ENCODE data around the gene PHKG1.
"Not testable (repeated sequence)": the region's sequence is repeated elsewhere in the genome, so short reads cannot be mapped to it uniquely, and the experiment has no call there.

The PHKG1 gene

GRCh38 chr7:56083150-56083785 lies 9.5 kb downstream of the PHKG1 start:
- DNase-seq (ENCODE audit: low read depth in 2 of 2), result no peak

DNA sequence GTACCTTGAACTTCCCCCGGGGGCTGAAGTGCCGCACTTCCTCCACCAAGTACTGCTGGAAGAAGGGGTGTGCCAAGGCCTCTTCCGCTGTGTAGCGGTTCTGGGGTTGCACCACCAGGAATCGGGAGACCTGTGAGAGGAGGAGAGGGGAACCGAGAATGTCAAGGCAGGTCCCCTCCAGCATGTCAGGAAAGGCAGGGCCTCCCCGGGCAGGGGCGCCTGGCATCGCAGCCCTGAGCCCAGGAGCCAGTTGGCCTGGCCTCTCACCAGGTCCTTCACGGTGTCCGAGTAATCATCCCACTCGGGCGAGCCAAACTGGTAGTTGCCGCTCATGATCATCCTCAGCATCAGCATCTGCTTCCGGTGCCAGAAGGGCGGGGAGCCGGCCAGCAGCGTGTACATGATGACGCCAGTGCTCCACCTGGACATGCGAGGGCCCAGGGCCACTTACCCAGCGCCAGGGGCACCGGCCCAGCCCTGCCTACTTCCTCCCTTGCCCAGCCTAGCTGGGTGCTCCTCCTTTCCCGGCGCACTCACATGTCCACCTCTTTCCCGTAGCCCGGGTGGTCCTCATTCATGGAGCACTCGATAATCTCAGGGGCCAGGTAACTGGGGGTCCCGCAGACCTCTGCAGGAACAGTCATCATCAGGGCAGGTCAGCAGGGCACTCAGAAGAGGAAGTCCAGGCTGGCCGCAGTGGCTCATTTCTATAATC lies 11.0 kb downstream of the PHKG1 start:
- no peak for DNase-seq (ENCODE audit: low read depth in 2 of 2)

DNA sequence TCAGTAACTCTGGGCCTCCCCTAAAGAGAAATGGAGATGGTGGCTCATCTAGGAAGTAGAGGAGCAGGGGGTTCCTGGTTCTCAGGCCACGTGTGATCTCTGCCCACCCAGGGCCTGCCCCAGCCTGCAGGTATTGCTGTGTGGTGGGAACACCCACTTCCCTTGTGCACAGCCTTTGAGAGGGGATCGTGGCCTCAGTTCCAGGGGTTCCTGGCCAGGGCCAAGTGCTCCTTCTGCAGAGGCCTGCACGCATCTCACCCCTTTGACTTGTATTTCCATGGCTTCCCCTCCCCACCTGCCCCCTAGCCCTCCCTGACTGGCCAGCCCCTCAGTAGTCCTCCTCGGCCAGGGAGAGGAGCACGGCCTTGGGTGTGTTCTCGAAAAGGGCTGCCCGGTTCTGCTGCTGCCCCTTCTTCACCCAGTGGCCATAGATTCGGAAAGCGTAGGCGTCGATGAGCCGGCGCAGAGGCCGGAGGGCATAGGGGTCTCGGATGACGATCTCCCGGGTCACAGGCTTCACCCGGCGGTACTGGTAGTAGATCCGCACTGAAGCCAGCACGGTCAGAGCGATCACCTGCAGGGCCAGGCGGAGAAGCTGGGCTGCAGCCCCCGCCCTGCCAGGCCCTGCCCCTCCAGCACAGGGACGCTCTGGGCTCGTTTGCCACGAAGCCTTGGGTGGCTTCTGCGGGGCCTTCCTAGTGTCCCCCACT lies 11.9 kb downstream of the PHKG1 start:
- DNase-seq (ENCODE audit: low read depth in 2 of 2), result not testable (repeated sequence)

DNA sequence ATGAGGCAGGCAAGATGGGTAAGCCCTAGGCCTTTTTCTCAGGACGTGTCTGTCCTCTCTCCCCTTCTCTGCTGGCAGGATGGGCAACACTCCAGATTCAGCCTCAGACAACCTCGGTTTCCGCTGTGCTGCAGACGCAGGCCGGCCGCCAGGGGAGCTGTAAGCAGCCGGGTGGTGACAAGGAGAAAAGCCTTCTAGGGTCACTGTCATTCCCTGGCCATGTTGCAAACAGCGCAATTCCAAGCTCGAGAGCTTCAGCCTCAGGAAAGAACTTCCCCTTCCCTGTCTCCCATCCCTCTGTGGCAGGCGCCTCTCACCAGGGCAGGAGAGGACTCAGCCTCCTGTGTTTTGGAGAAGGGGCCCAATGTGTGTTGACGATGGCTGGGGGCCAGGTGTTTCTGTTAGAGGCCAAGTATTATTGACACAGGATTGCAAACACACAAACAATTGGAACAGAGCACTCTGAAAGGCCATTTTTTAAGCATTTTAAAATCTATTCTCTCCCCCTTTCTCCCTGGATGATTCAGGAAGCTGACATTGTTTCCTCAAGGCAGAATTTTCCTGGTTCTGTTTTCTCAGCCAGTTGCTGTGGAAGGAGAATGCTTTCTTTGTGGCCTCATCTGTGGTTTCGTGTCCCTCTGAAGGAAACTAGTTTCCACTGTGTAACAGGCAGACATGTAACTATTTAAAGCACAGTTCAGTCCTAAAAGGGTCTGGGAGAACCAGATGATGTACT lies 13.1 kb downstream of the PHKG1 start:
- no peak for DNase-seq (ENCODE audit: low read depth in 2 of 2)

DNA sequence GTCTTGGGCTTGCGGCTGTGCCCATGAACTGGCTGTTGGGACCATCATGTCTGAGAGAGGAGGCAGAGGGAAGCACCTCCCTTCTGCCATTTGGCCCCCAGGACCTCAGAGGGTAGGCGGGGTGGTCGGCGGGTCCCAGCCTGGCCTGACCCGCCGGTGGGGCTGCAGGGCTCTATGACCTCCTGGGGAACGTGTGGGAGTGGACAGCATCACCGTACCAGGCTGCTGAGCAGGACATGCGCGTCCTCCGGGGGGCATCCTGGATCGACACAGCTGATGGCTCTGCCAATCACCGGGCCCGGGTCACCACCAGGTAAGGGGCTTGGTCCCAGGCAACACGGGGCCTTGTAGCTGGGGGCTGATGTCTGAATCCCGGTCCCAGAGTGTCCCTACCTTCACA lies 14.6 kb downstream of the PHKG1 start:
- DNase-seq (ENCODE audit: low read depth in 2 of 2), result no peak

- no peak for DNase-seq (ENCODE audit: low read depth in 2 of 2)
Measured at GRCh38 chr7:56077681-56078080, 15.1 kb downstream of the PHKG1 start.

- peak; percentile 17 to 48 for DNase-seq (ENCODE audit: low read depth in 2 of 2)
Measured at GRCh38 chr7:56074371-56074791, 18.4 kb downstream of the PHKG1 start.

- not testable (repeated sequence) for DNase-seq (ENCODE audit: low read depth in 2 of 2)
Measured at GRCh38 chr7:56066376-56066775, 26.4 kb downstream of the PHKG1 start.

DNA sequence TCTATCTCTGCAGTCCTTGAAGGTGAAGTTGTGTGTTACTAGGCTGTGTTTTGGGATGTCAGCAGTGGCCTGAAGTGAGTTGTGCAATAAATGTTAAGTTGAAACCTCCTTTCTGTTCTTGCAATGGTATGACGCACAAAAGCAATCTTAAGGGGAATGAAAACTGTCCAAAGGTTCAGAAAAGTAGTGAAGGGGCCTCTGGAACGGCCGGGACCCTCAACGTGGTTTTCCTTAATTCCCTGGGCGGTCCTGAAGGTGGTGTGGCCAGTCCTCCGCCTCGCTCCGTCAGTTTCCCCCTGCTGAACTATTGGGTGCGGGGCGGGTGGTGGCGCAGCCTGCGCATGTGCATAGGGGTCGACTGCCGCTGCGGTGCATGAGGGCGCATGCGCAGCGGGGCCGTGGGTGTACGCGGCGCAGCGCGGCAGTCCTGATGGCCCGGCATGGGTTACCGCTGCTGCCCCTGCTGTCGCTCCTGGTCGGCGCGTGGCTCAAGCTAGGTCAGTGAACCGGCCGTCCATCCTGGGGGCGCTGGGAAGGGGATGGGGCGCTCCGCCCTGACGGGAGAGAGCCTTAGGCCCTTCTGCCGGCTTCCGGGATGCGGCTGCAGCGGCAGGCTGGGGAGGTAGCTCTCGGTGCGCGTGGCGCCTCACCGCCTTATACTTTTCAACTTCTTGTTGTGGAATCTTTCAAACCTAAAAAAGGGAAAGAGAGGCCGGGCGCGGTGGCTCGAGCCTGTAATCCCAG lies 28.7 kb downstream of the PHKG1 start, which contains the start of gene SUMF2:
Gene SUMF2, plus strand, starts transcription at position 405 of the 744 bp plus-strand sequence. Its CDS starts 26 bp downstream, at position 431.
- peak; percentile 74 to 84 for DNase-seq (ENCODE audit: low read depth in 2 of 2)

GRCh38 chr7:56063500-56063881 lies 29.3 kb downstream of the PHKG1 start:
- DNase-seq (ENCODE audit: low read depth in 2 of 2), result no peak

DNA sequence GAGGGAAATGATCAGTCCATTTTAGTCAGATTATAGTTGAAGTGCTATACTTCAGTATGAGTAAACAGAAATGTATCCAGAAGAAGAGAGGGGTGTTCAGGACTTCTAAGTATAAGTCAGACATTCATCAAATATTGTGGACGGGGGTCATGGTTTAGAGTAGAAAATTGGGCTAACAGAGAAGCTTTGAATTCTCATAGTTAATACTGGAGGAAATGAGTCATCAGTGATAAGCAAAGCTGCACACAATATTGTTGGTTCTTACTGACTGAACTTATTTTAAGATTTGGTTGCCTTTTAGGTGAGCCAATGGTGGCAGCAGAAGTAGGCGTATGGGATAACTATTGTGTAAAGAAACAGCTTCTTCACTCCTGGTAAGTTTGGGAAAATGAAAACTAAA lies 30.4 kb downstream of the PHKG1 start:
- DNase-seq (ENCODE audit: low read depth in 2 of 2), result no peak

DNA sequence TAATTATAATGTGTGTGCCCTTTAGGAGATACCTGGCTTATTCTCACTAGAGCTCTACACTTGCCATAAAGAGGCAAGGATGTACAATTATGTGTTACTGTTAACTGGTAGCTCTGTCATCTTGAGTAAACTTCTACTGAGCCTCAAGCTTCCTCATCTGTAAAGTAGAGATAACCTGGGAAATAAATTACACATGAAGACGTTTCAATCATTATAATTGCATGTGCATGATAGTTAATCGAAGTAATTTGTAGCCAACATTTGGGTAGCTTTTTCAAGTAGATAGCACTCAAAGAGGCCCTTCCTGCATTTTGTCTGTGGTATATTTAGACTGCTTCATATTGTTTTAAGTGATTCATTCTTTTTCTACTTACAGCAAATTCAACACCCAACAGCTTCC lies 38.8 kb downstream of the PHKG1 start:
- no peak for DNase-seq (ENCODE audit: low read depth in 2 of 2)

DNA sequence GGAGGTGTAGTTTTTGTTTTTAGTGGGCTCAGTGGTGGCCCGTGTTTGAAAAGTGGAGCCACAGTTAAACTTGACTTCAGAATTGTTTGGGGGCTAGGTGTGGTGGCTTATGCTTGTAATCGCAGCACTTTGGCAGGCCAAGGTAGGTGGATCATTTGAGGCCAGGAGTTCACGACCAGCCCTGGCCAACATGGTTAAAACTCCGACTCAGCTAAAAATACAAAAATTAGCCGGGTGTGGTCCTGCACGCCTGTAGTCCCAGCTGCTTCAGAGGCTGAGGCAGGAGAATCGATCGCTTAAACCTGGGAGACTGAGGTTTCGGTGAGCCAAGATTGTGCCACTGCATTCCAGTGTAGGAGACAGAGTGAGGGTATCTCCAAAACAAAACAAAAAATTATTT lies 39.4 kb downstream of the PHKG1 start:
- no peak for DNase-seq (ENCODE audit: low read depth in 2 of 2)

DNA sequence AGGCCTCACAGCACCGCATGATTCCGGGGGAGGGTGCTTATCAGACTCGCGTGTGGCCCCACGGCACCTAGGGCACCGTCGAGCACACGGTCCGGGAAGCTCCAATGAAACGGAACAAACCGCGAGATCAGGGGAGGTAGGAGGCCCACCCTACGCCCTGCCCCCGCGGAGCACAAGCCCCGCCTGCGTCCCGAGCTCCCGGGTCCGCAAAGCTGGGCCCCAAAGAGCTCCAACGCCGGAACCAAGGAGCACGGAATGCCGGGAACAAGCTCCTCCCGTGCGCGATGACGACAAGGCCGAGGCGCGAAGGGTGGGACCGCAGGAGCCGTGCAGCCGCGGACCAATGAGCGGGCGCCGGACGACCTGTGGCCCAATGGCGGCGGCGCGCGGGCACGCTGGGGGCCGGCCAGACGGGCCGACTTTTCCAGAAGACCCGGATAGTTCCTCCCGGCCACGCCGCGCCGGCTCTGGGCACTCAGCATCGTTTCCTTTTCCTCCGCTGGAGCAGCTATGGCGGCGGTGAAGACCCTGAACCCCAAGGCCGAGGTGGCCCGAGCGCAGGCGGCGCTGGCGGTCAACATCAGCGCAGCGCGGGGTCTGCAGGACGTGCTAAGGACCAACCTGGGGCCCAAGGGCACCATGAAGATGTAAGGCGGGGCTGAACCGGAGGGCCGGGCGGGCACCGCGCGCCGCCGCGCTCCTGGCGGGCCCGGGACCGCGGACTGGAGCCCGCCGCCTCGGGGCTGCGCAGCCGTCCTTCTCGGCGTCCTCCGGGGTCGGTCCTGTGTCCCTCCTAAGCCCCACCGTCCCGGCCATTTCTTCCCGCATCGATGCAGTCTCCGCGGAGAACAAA lies 41.2 kb downstream of the PHKG1 start, which contains the start of the genes CCT6A and PSPH:
Gene CCT6A, plus strand, starts transcription at position 427 of the 853 bp plus-strand sequence. Its CDS starts 84 bp downstream, at position 511.
Gene PSPH, minus strand, starts transcription at position 106 of the 853 bp plus-strand sequence. CDS start 30,232 bp downstream, outside the sequence.
- peak; percentile 71 to 79 for DNase-seq (ENCODE audit: low read depth in 2 of 2)

DNA sequence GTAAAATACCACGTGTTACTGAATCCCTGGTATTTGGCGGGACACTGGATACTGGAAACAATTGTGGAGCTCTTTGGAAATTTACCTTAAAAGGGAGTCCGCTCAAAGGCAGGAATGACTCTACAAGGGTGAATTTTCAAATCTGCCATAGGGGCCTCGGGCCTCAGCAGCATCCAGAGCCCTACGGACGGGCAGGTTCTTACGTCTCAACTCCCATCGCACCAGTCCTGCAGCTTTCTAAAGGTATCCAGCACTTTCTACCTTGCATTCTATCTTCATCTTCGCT lies 41.8 kb downstream of the PHKG1 start:
- DNase-seq (ENCODE audit: low read depth in 2 of 2), result no peak

DNA sequence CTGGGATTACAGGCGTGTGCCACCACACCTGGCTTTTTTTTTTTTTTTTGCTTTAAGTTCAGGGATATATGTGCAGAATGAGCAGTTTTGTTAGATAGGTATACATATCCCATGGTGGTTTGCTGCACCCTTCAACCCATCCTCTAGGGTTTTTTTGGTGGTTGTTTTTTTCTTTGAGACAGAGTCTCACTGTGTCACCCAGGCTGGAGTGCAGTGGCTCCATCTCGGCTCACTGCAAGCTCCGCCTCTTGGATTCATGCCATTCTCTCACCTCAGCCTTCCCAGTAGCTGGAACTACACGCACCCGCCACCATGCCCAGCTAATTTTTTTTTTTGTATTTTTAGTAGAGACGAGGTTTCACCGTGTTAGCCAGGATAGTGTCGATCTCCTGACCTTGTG lies 44.0 kb downstream of the PHKG1 start:
- not testable (repeated sequence) for DNase-seq (ENCODE audit: low read depth in 2 of 2)

GRCh38 chr7:56048245-56048644 lies 44.5 kb downstream of the PHKG1 start:
- DNase-seq (ENCODE audit: low read depth in 2 of 2), result no peak

GRCh38 chr7:56047446-56048116 lies 45.2 kb downstream of the PHKG1 start:
- DNase-seq (ENCODE audit: low read depth in 2 of 2), result not testable (repeated sequence)

DNA sequence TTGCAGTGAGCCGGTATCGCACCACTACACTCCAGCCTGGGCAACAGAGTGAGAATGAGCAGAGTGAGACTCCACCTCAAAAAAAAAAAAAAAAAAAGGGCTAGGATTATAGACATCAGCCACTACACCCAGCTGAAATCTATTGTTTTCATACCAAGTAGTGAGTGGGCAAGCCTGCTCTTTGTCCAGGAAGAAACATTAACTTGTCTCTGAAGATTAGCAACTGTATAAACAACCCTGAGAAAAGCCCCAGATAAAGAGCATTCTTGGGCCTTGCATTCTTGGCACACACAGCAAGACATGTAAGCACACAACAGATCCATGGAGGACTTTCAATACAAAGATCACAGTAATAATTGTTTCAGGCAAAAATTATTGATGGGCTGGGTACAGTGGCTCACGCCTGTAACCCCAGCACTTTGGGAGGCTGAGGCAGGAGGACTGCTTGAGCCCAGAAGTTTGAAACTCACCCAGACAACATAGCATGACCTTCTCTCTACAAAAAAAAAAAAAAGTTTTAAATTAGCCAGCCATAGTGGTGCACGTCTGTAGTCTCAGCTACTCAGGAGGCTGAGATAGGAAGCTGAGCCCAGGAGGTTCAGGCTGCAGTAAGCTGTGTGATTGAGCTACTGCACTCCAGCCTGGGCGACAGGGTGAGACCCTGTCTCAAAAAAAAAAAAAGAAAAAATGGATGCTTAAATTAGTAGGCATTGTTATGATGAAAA lies 45.9 kb downstream of the PHKG1 start:
- DNase-seq (ENCODE audit: low read depth in 2 of 2), result no peak

Measured in stimulated activated CD8-positive, alpha-beta memory T cell treated with anti-CD3 and anti-CD28 coated beads, Interleukin-7, amount 100 ng/mL, for 1 hour (primary cell).